HepG2 (cell line): ENCODE data around the gene SPDYE6. TPM values are rescaled to one million over a fixed set of nuclear protein-coding genes. Genes with fewer than 3 reads are reported as not detected.

Experiments used
- ATAC-seq: fragments of 200-7000 bp; cut with Tn5 transposase; 3 replicates; pipeline ENCODE4 v1.9.1; 2020; ENCODE audit warnings: mild to moderate bottlenecking, moderate library complexity
- BruUV-seq: library from RNA; stranded (reverse); fragments of 400-500 nt; replicated peaks from 2 replicates; lab custom pipeline; 2021; lab: Mats Ljungman, UMichigan
- CTCF ChIA-PET: fragments of 300-600 bp; formaldehyde crosslinking; extraction: SDS; loops from one replicate; lab custom pipeline; 2021; ENCODE audit warnings: low total read pairs, inconsistent platforms, low intra/inter-chr PET ratio; lab: Yijun Ruan, JAX
- POLR2A ChIA-PET: fragments of 350-600 bp; sonication (Branson Sonifier 250); formaldehyde crosslinking; loops from one replicate; lab custom pipeline; 2020; ENCODE audit warnings: antibody characterized with exemption, inconsistent platforms; lab: Yijun Ruan, JAX
- DNase-seq: peaks from one replicate; pipeline ENCODE4 v3.0.0-alpha.2; 2015; ENCODE audit warnings: low spot score
- FAIRE-seq: peaks from 3 replicates; lab custom pipeline; 2011; peaks lifted over from hg19 to GRCh38; lab: Jason Lieb, UNC
- H2AFZ ChIP-seq: one replicate; pipeline ENCODE4 v1.6.1; 2011; ENCODE audit warnings: low read length, inconsistent platforms
- H3K27ac ChIP-seq: fragments of 300-600 bp; 3 replicates; pipeline ENCODE4 v1.8.0; 2011; ENCODE audit warnings: mixed run types, mild to moderate bottlenecking, mixed read lengths, low read length, inconsistent platforms; ENCODE audit not compliant: insufficient read depth; ENCODE audit errors: extremely low read length
- H3K27me3 ChIP-seq, 2 experiments: fragments of 200-600 bp in 1 of 2; 2 replicates in 1 of 2; 3 replicates in 1 of 2; pipeline versions ENCODE4 v1.6.0 to v1.8.0; 2011; ENCODE audit warnings: low read length in 2 of 2, mild to moderate bottlenecking in 2 of 2, moderate library complexity in 2 of 2, inconsistent platforms in 1 of 2; ENCODE audit not compliant: insufficient read depth in 2 of 2, control insufficient read depth in 1 of 2
- H3K36me3 ChIP-seq, 2 experiments: fragments of 200-600 bp in 1 of 2; replicated peaks in 1 of 2; 2 replicates in 1 of 2; 3 replicates in 1 of 2; pipeline versions ENCODE4 v1.5.1 to v1.8.0; 2011; ENCODE audit warnings: low read length in 2 of 2, inconsistent platforms in 1 of 2; ENCODE audit not compliant: insufficient read depth in 2 of 2, control insufficient read depth in 1 of 2
- H3K4me1 ChIP-seq: 2 replicates; pipeline ENCODE4 v1.5.1; 2012; ENCODE audit warnings: low read length, inconsistent platforms; ENCODE audit not compliant: insufficient read depth
- H3K4me2 ChIP-seq: 2 replicates; pipeline ENCODE4 v1.6.0; 2011; ENCODE audit warnings: low read depth, low read length, inconsistent platforms
- H3K4me3 ChIP-seq, 3 experiments: fragments of 200-600 bp in 1 of 3; sonication (generic), shearing (Covaris generic) in 1 of 3; replicated peaks in 1 of 3; 2 replicates each; pipeline ENCODE4 v1.5.1; 2011 to 2016; ENCODE audit warnings: low read length in 3 of 3, inconsistent platforms in 2 of 3, low read depth in 2 of 3, mild to moderate bottlenecking in 2 of 3, control low read depth in 1 of 3, mixed read lengths in 1 of 3; ENCODE audit not compliant: insufficient read depth in 1 of 3
- H3K79me2 ChIP-seq: one replicate; pipeline ENCODE4 v1.6.1; 2011; ENCODE audit warnings: low read length, inconsistent platforms; ENCODE audit not compliant: insufficient read depth
- H3K9ac ChIP-seq: 2 replicates; pipeline ENCODE4 v1.6.0; 2011; ENCODE audit warnings: mild to moderate bottlenecking, low read depth, low read length, inconsistent platforms; ENCODE audit not compliant: insufficient read depth
- H3K9me3 ChIP-seq: 2 replicates; pipeline ENCODE4 v1.5.1; 2012; ENCODE audit warnings: mild to moderate bottlenecking, low read length
- H4K20me1 ChIP-seq: 2 replicates; pipeline ENCODE4 v1.6.0; 2011; ENCODE audit warnings: inconsistent platforms, mild to moderate bottlenecking, low read length, moderate library complexity; ENCODE audit not compliant: insufficient read depth
- BORCS8-MEF2B ChIP-seq: sonication (generic); formaldehyde crosslinking; IDR thresholded peaks from 2 replicates; pipeline ENCODE4 v1.8.0; 2022; ENCODE audit warnings: mild to moderate bottlenecking, missing genetic modification reagents
- CAMTA2 ChIP-seq: sonication (generic); formaldehyde crosslinking; IDR thresholded peaks from 2 replicates; pipeline ENCODE4 v1.4.0; 2020; ENCODE audit warnings: mild to moderate bottlenecking, missing genetic modification reagents, borderline replicate concordance
- CBFB ChIP-seq: sonication (generic); formaldehyde crosslinking; IDR thresholded peaks from 2 replicates; pipeline ENCODE4 v1.4.0; 2020; ENCODE audit warnings: missing genetic modification reagents
- CENPT ChIP-seq: sonication (generic); formaldehyde crosslinking; IDR thresholded peaks from 2 replicates; pipeline ENCODE4 v1.8.0; 2022; ENCODE audit warnings: low read depth, mild to moderate bottlenecking, moderate library complexity, missing genetic modification reagents
- HOXA7 ChIP-seq: sonication (generic); formaldehyde crosslinking; IDR thresholded peaks from 2 replicates; pipeline ENCODE4 v1.8.1; 2022; ENCODE audit warnings: mild to moderate bottlenecking, missing genetic modification reagents, moderate library complexity
- IKZF4 ChIP-seq: sonication (generic); formaldehyde crosslinking; IDR thresholded peaks from 2 replicates; pipeline ENCODE4 v1.5.1; 2020; ENCODE audit warnings: borderline replicate concordance, mild to moderate bottlenecking, low read depth, missing genetic modification reagents; ENCODE audit errors: not compliant biosample characterization
- NR2F6 ChIP-seq, 2 experiments: IDR thresholded peaks; 2 replicates each; pipeline ENCODE4 v1.6.1; 2016; ENCODE audit warnings: antibody characterized with exemption in 1 of 2, mild to moderate bottlenecking in 1 of 2
- PITX1 ChIP-seq: sonication (generic); formaldehyde crosslinking; IDR thresholded peaks from 2 replicates; pipeline ENCODE4 v1.5.1; 2020; ENCODE audit warnings: mild to moderate bottlenecking, missing genetic modification reagents
- RBM22 ChIP-seq: fragments of 200-400 bp; formaldehyde crosslinking; optimal IDR thresholded peaks from 2 replicates; pipeline ENCODE3; 2017; ENCODE audit warnings: mild to moderate bottlenecking, low read length, moderate library complexity
- SALL1 ChIP-seq: sonication (generic); formaldehyde crosslinking; IDR thresholded peaks from 2 replicates; pipeline ENCODE4 v1.8.0; 2022; ENCODE audit warnings: mild to moderate bottlenecking, missing genetic modification reagents
- ZIK1 ChIP-seq: sonication (generic); formaldehyde crosslinking; IDR thresholded peaks from 2 replicates; pipeline ENCODE4 v1.5.0; 2020; ENCODE audit warnings: mild to moderate bottlenecking, low read depth, missing genetic modification reagents, borderline replicate concordance
- ZNF556 ChIP-seq: sonication (generic); formaldehyde crosslinking; IDR thresholded peaks from 2 replicates; pipeline ENCODE4 v1.4.0; 2020; ENCODE audit warnings: mild to moderate bottlenecking, missing genetic modification reagents, borderline replicate concordance
- WGBS: methylation state at CpG from one replicate; pipeline ENCODE4 v1.1.6; 2017; ENCODE audit warnings: low lambda C conversion rate; 5-methylcytosine and 5-hydroxymethylcytosine counted together
- in situ Hi-C: cut with HindIII; loops from 2 replicates; pipeline ENCODE4 v1.10.0; 2017; ENCODE audit warnings: low pct_unique_long_range_greater_than_20kb; ENCODE audit not compliant: extremely low pct_ligation_motif_present
- intact Hi-C: fragments of 100-400 bp; cut with micrococcal nuclease; formaldehyde crosslinking; loops from one replicate; pipeline ENCODE4 v1.10.0; 2022; ENCODE audit not compliant: unreplicated experiment
- polyA plus RNA-seq, 8 experiments: library from polyadenylated mRNA; depleted of rRNA in 3 of 8; stranded (reverse) in 7 of 8; unstranded in 1 of 8; fragments of >200 nt; fragmentation: Illumina TruSeq in 4 of 8; extraction: Trizol in 4 of 8; gene quantifications; 2 replicates each; pipeline versions ENCODE4 v1.2.1 to v1.2.3, GENCODE V29; 2011 to 2016; ENCODE audit warnings: low read depth in 4 of 8, missing spikeins in 1 of 8, mixed read lengths in 1 of 8; ENCODE audit not compliant: insufficient read depth in 1 of 8
- total RNA-seq, 5 experiments: library from RNA; depleted of rRNA; stranded (reverse); fragments of >200 nt; fragmentation: Illumina TruSeq; extraction: Trizol; gene quantifications; 2 replicates each; pipeline ENCODE4 v1.2.3, GENCODE V29; 2016; ENCODE audit warnings: low read depth in 1 of 5
- TF ChIP-seq, protein P1 (sequence below): IDR thresholded peaks from 2 replicates; pipeline ENCODE4 v1.6.1; 2012; ENCODE audit warnings: inconsistent platforms
- TF ChIP-seq, protein P2 (sequence below): sonication (generic); formaldehyde crosslinking; IDR thresholded peaks from 2 replicates; pipeline ENCODE4 v1.4.0; 2020; ENCODE audit warnings: missing genetic modification reagents
- TF ChIP-seq, protein P3 (sequence below): sonication (generic); formaldehyde crosslinking; IDR thresholded peaks from 2 replicates; pipeline ENCODE4 v1.4.0; 2020; ENCODE audit warnings: missing genetic modification reagents, low read depth, mild to moderate bottlenecking, borderline replicate concordance

The SPDYE6 gene
- total and polyA plus RNA-seq, 2 of the 13 experiments (the other 11 are each of a cell fraction or from before 2014, with no cell fraction given), result 0.07 TPM; not detected in 1

DNA sequence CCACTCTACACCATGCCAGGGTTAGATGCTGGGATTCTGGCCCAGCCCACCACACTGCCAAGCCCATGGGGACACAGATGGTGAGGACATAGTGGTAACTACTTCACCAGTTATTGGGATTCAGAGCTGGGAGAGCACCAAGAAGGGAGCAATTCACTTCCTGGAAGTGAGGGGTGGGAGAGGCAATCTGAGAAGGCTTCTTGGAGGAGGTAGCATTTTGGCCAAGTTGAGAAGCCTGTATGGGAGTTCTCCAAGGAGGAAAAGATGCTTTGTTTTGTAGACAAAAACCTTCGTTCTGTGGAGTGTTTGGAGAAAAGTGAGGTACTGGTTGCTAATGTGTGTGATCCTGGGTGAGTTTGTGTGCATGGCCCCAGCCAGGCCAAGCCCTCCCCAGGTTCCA is 36.1 kb upstream of the SPDYE6 start (continued):
- TF ChIP-seq BORCS8-MEF2B (CRISPR knock-in tag) (no peak), NR2F6 (IDR thresholded peaks at IDR 0.05) (no peak), NR2F6 (CRISPR knock-in tag; IDR thresholded peaks at IDR 0.05) (no peak), CBFB (CRISPR knock-in tag) (no peak)

DNA sequence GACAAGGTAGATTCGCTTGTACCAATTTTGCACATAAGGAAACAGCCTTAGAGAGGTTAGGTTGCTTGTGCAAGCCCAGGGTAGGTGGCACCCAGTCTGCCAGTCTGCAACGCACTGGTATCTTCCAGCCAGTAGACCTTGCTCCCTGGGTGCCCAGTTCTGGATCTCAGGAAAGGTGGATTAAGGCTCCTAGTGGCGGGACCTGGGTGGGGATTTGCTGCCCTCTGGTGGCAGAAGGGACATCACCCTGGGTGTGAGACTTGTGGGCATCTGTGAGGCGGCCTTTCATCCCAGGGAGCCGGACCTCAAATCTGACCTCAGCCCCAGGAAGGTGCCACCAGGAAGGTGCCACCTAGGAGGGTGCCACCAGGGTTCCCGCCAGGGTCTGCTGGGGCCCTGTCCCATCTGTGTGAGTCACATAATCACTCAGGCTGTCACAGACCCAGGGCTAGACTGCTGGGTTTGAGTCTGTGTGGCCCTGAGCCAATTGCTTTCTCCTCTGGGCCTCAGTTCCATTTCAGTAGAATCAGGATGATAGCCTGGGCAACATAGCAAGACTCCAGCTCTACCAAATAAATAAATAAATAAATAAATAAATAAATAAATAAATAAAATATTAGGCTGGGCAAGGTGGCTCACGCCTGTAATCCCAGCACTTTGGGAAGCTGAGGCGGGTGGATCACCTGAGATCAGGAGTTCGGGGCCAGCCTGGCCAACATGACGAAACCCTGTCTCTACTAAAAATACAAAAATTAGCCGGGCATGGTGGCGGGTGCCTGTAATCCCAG is 34.6 kb upstream of the SPDYE6 start:
- ATAC-seq (peak; percentile 93), FAIRE-seq (peak; percentile 81), DNase-seq (peak; percentile 68)
- in situ Hi-C loops (loop anchor here (5.0 kb wide), 1 partner anchor 104 kb away; the partner anchor contains the start of gene SH2B2), intact Hi-C loops (loop anchor here (2.0 kb wide), 1 partner anchor 112 kb away; no protein-coding TSS in a partner anchor)
- CTCF ChIA-PET, result interaction anchor here (2.2 kb wide), 1 partner anchor 112 kb away, joined by 51 read pairs; no protein-coding TSS in a partner anchor
- 75% methylated on average over 8 of the region's 12 CpGs for WGBS
- Histone ChIP-seq H3K4me3 (no peak overlapping the region), H3K9me3 (no peaks in the 10 kb centered on the region), H3K36me3 (peaks cover 9 to 27% of the 10 kb centered on the region in 2 experiments), H4K20me1 (peaks cover 4% of the 10 kb centered on the region; the same call in 1 of the 2 replicates), H3K4me1 (peaks cover 7% of the 10 kb centered on the region; the same call in 1 of the 2 replicates), H3K27me3 (no peaks in the 10 kb centered on the region), H3K27ac (no peak overlapping the region), H3K79me2 (no peaks in the 10 kb centered on the region), H2AFZ (no peak overlapping the region), H3K9ac (no peak overlapping the region), H3K4me2 (no peak overlapping the region)
- no TSS peak for BruUV-seq
- POLR2A ChIA-PET, result no interaction called here
- TF ChIP-seq PITX1 (peak; percentile 72; the same call in 1 of the 2 replicates), ZNF556 (CRISPR knock-in tag) (no peak), HOXA7 (CRISPR knock-in tag) (no peak), SALL1 (peak; percentile 29; the same call in 1 of the 2 replicates), RBM22 (peak; percentile 33), CAMTA2 (CRISPR knock-in tag) (no peak), IKZF4 (CRISPR knock-in tag) (no peak), CENPT (no peak), ZIK1 (CRISPR knock-in tag) (no peak)
- TF ChIP-seq, protein P1, sequence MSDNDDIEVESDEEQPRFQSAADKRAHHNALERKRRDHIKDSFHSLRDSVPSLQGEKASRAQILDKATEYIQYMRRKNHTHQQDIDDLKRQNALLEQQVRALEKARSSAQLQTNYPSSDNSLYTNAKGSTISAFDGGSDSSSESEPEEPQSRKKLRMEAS, result peak; percentile 29; the same call in 1 of the 2 replicates
- TF ChIP-seq, protein P2, sequence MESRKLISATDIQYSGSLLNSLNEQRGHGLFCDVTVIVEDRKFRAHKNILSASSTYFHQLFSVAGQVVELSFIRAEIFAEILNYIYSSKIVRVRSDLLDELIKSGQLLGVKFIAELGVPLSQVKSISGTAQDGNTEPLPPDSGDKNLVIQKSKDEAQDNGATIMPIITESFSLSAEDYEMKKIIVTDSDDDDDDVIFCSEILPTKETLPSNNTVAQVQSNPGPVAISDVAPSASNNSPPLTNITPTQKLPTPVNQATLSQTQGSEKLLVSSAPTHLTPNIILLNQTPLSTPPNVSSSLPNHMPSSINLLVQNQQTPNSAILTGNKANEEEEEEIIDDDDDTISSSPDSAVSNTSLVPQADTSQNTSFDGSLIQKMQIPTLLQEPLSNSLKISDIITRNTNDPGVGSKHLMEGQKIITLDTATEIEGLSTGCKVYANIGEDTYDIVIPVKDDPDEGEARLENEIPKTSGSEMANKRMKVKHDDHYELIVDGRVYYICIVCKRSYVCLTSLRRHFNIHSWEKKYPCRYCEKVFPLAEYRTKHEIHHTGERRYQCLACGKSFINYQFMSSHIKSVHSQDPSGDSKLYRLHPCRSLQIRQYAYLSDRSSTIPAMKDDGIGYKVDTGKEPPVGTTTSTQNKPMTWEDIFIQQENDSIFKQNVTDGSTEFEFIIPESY (CRISPR knock-in tag), result peak; percentile 88
- TF ChIP-seq, protein P3, sequence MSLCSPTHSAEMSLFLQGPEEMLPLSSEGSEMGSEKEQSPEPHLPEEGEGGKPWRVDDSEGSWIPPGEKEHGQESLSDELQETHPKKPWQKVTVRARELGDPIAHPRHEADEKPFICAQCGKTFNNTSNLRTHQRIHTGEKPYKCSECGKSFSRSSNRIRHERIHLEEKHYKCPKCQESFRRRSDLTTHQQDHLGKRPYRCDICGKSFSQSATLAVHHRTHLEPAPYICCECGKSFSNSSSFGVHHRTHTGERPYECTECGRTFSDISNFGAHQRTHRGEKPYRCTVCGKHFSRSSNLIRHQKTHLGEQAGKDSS (CRISPR knock-in tag), result 0 out of 2 replicates have a peak, but pooled peaks have one; percentile 43
